Measurements from ENCODE around the gene RPL13.

Gene RPL13

GRCh38 chr16:89523680-89524344, 36.7 kb upstream of the RPL13 start:
- no peaks in the 10 kb centered on the region for H3K36me3 ChIP-seq (replicated peaks; ENCODE audit: insufficient read depth, low read length)
- no peak overlapping the region for H3K4me2 ChIP-seq (ENCODE audit: low read depth, low read length)

GRCh38 chr16:89525146-89525913, 35.2 kb upstream of the RPL13 start:
- H3K36me3 ChIP-seq (replicated peaks; ENCODE audit: insufficient read depth, low read length): no peaks in the 10 kb centered on the region
- peak overlapping the region; percentile 100 for H3K27ac ChIP-seq (ENCODE audit: low read length)
- H3K27me3 ChIP-seq (replicated peaks; ENCODE audit: insufficient read depth, low read length): no peaks in the 10 kb centered on the region
- H4K20me1 ChIP-seq (ENCODE audit: insufficient read depth, low read length): no peaks in the 10 kb centered on the region
- no peaks in the 10 kb centered on the region for H3K9me2 ChIP-seq (replicated peaks; ENCODE audit: insufficient read depth, low read length)
- H3K4me3 ChIP-seq (ENCODE audit: low read length): peak overlapping the region; percentile 47; the same call in 1 of the 2 replicates
- peak overlapping the region; percentile 64 for H3K9ac ChIP-seq (ENCODE audit: low read length)
- no peaks in the 10 kb centered on the region for H3K9me3 ChIP-seq (replicated peaks; ENCODE audit: insufficient read depth, low read length)
- peak; percentile 68 for DNase-seq
- H3F3A ChIP-seq (ENCODE audit: insufficient read depth, low read length): peaks cover 19% of the 10 kb centered on the region
- peaks cover 19% of the 10 kb centered on the region for H3K4me1 ChIP-seq (ENCODE audit: low read length)
- H3K79me2 ChIP-seq (ENCODE audit: low read length): peaks cover 18% of the 10 kb centered on the region
- no peak overlapping the region for H2AFZ ChIP-seq (ENCODE audit: low read length)
- TF ChIP-seq CTCF (IDR thresholded peaks at IDR 0.05; ENCODE audit: low read length) (peak; percentile 56), EZH2phosphoT487 (IDR thresholded peaks at IDR 0.05; ENCODE audit: low read length) (no peak), EZH2 (optimal IDR thresholded peaks at IDR 0.05; ENCODE audit: low read depth, low read length) (no peak)
- peak overlapping the region; percentile 93 for H3K4me2 ChIP-seq (ENCODE audit: low read depth, low read length)

More at GRCh38 chr16:89523680-89524344, 36.7 kb upstream of the RPL13 start:
- Histone ChIP-seq H3K79me2 (ENCODE audit: low read length) (peaks cover 24% of the 10 kb centered on the region), H3K9me3 (replicated peaks; ENCODE audit: insufficient read depth, low read length) (no peaks in the 10 kb centered on the region), H3K9ac (ENCODE audit: low read length) (no peak overlapping the region), H4K20me1 (ENCODE audit: insufficient read depth, low read length) (no peaks in the 10 kb centered on the region), H3K27ac (ENCODE audit: low read length) (peak overlapping the region; percentile 100; the same call in 1 of the 2 replicates), H3F3A (ENCODE audit: insufficient read depth, low read length) (peaks cover 19% of the 10 kb centered on the region), H3K27me3 (replicated peaks; ENCODE audit: insufficient read depth, low read length) (no peaks in the 10 kb centered on the region), H2AFZ (ENCODE audit: low read length) (no peak overlapping the region), H3K9me2 (replicated peaks; ENCODE audit: insufficient read depth, low read length) (no peaks in the 10 kb centered on the region), H3K4me1 (ENCODE audit: low read length) (peaks cover 19% of the 10 kb centered on the region), H3K4me3 (ENCODE audit: low read length) (no peak overlapping the region)
- no peak for DNase-seq
- TF ChIP-seq EZH2 (optimal IDR thresholded peaks at IDR 0.05; ENCODE audit: low read depth, low read length): no peak

- Histone ChIP-seq H3K27ac (ENCODE audit: low read length) (no peak overlapping the region), H3K4me3 (ENCODE audit: low read length) (no peak overlapping the region), H3K9me3 (replicated peaks; ENCODE audit: insufficient read depth, low read length) (no peaks in the 10 kb centered on the region), H3F3A (ENCODE audit: insufficient read depth, low read length) (peaks cover 19% of the 10 kb centered on the region), H3K9me2 (replicated peaks; ENCODE audit: insufficient read depth, low read length) (no peaks in the 10 kb centered on the region), H2AFZ (ENCODE audit: low read length) (no peak overlapping the region), H3K79me2 (ENCODE audit: low read length) (peaks cover 4% of the 10 kb centered on the region; the same call in 1 of the 2 replicates), H3K36me3 (replicated peaks; ENCODE audit: insufficient read depth, low read length) (no peaks in the 10 kb centered on the region), H3K4me2 (ENCODE audit: low read depth, low read length) (no peak overlapping the region), H3K4me1 (ENCODE audit: low read length) (peaks cover 19% of the 10 kb centered on the region), H3K27me3 (replicated peaks; ENCODE audit: insufficient read depth, low read length) (no peaks in the 10 kb centered on the region), H3K9ac (ENCODE audit: low read length) (no peak overlapping the region), H4K20me1 (ENCODE audit: insufficient read depth, low read length) (no peaks in the 10 kb centered on the region)
- no peak for DNase-seq
- TF ChIP-seq EZH2phosphoT487 (IDR thresholded peaks at IDR 0.05; ENCODE audit: low read length): no peak
- no peak for TF ChIP-seq EZH2 (optimal IDR thresholded peaks at IDR 0.05; ENCODE audit: low read depth, low read length)
- TF ChIP-seq CTCF (IDR thresholded peaks at IDR 0.05; ENCODE audit: low read length): no peak
These were observed 31.4 kb upstream of the RPL13 start for GRCh38 chr16:89529097-89529496.

All from MM.1S (cell line).